Measurements from ENCODE around the gene CCDC127.
"Not testable (repeated sequence)": the region's sequence is repeated elsewhere in the genome, so short reads cannot be mapped to it uniquely, and the experiment has no call there.

- not testable (repeated sequence) for TF ChIP-seq CTCF, POLR2AphosphoS5, POLR2A (IDR thresholded peaks at IDR 0.05)
Observed at GRCh38 chr5:251016-251415, 33.1 kb upstream of the CCDC127 start.
